GM21390 (cell line): ENCODE measurements around the gene ZFYVE9.
A peak's percentile ranks its signal among the peaks of the same experiment; 100 is the strongest.
"Not testable (repeated sequence)": the region's sequence is repeated elsewhere in the genome, so short reads cannot be mapped to it uniquely, and the experiment has no call there.

Experiments
- ATAC-seq: cut with Tn5 transposase; IDR thresholded peaks from one replicate; pipeline ENCODE4 v1.9.1; 2021; ENCODE audit not compliant: unreplicated experiment

Gene ZFYVE9

GRCh38 chr1:52141513-52142219, at the start of gene ZFYVE9:
TSS of gene ZFYVE9 (plus strand) at chr1:52142089. CDS start at chr1:52233207, 91,118 bp downstream.
- ATAC-seq = peak; percentile 68

GRCh38 chr1:52094300-52094699, 47.6 kb upstream of the ZFYVE9 start:
- not testable (repeated sequence) for ATAC-seq

- no peak for ATAC-seq
These were observed 45.7 kb upstream of the ZFYVE9 start for GRCh38 chr1:52096216-52096615.

GRCh38 chr1:52098139-52098871, 43.6 kb upstream of the ZFYVE9 start:
- no peak for ATAC-seq

- no peak for ATAC-seq
These were observed 39.4 kb upstream of the ZFYVE9 start for GRCh38 chr1:52102336-52103013.

GRCh38 chr1:52111492-52111891, 30.4 kb upstream of the ZFYVE9 start:
- ATAC-seq = no peak

- no peak for ATAC-seq
These were observed 29.4 kb upstream of the ZFYVE9 start for GRCh38 chr1:52112489-52112888.

GRCh38 chr1:52119301-52120079, 22.4 kb upstream of the ZFYVE9 start:
- no peak for ATAC-seq

- ATAC-seq = no peak
These were observed 19.5 kb upstream of the ZFYVE9 start for GRCh38 chr1:52122384-52122783.

GRCh38 chr1:52123622-52124021, 18.3 kb upstream of the ZFYVE9 start:
- no peak for ATAC-seq

GRCh38 chr1:52125736-52126359, 16.0 kb upstream of the ZFYVE9 start:
- ATAC-seq = no peak

GRCh38 chr1:52127181-52128180, 14.4 kb upstream of the ZFYVE9 start:
- ATAC-seq = no peak

- ATAC-seq = peak; percentile 71
These were observed 1.9 kb upstream of the ZFYVE9 start for GRCh38 chr1:52139817-52140540.

GRCh38 chr1:52140633-52141512, 1.0 kb upstream of the ZFYVE9 start:
- ATAC-seq = no peak

- ATAC-seq = peak; percentile 38
These were observed 613 bp downstream of the ZFYVE9 start for GRCh38 chr1:52142220-52143183.

- ATAC-seq = no peak
These were observed 3.2 kb downstream of the ZFYVE9 start for GRCh38 chr1:52145137-52145536.

GRCh38 chr1:52150445-52150844, 8.6 kb downstream of the ZFYVE9 start:
- ATAC-seq = not testable (repeated sequence)
